GM21576 (cell line): Measurements from ENCODE around the gene C3.
"Not testable (repeated sequence)": the region's sequence is repeated elsewhere in the genome, so short reads cannot be mapped to it uniquely, and the experiment has no call there.

ENCODE experiments used
- ATAC-seq: cut with Tn5 transposase; IDR thresholded peaks from one replicate; pipeline ENCODE4 v1.9.1; 2021; ENCODE audit warnings: mild to moderate bottlenecking, moderate library complexity; ENCODE audit not compliant: unreplicated experiment

Gene C3

GRCh38 chr19:6720369-6721137 is at the start of gene C3:
TSS of gene C3 (minus strand) at chr19:6720650. CDS start at chr19:6720589, 61 bp downstream.
- ATAC-seq: no peak

GRCh38 chr19:6769006-6769619 is 48.7 kb upstream of the C3 start:
- ATAC-seq: no peak

GRCh38 chr19:6768236-6768785 is 47.9 kb upstream of the C3 start:
- ATAC-seq: no peak

- ATAC-seq: peak; percentile 60
Measured at GRCh38 chr19:6767357-6768235, 47.1 kb upstream of the C3 start, which contains the start of gene SH2D3A. TSS of gene SH2D3A (minus strand) at chr19:6767435. CDS start at chr19:6763748, 3,687 bp downstream.

- ATAC-seq: peak; percentile 25
Measured at GRCh38 chr19:6767081-6767356, 46.6 kb upstream of the C3 start.

- no peak for ATAC-seq
Measured at GRCh38 chr19:6766357-6767080, 46.1 kb upstream of the C3 start.

- ATAC-seq: no peak
Measured at GRCh38 chr19:6765738-6766356, 45.4 kb upstream of the C3 start.

GRCh38 chr19:6762253-6762797 is 41.9 kb upstream of the C3 start:
- ATAC-seq: not testable (repeated sequence)

- no peak for ATAC-seq
Measured at GRCh38 chr19:6761053-6761676, 40.7 kb upstream of the C3 start.

GRCh38 chr19:6760606-6761005 is 40.2 kb upstream of the C3 start:
- no peak for ATAC-seq

GRCh38 chr19:6754653-6755463 is 34.4 kb upstream of the C3 start:
- ATAC-seq: no peak

GRCh38 chr19:6754136-6754535 is 33.7 kb upstream of the C3 start:
- no peak for ATAC-seq

- peak; percentile 73 for ATAC-seq
Measured at GRCh38 chr19:6753178-6754031, 33.0 kb upstream of the C3 start.

GRCh38 chr19:6752256-6753177 is 32.1 kb upstream of the C3 start:
- ATAC-seq: no peak

- no peak for ATAC-seq
Measured at GRCh38 chr19:6751189-6751588, 30.7 kb upstream of the C3 start.

- ATAC-seq: no peak
Measured at GRCh38 chr19:6750062-6750461, 29.6 kb upstream of the C3 start.

GRCh38 chr19:6748543-6748942 is 28.1 kb upstream of the C3 start:
- not testable (repeated sequence) for ATAC-seq
